ENCODE data around the gene MICOS13. TPM values are rescaled to one million over a fixed set of nuclear protein-coding genes. Genes with fewer than 3 reads are reported as not detected.

The MICOS13 gene
- total and polyA plus RNA-seq, 2 experiments from 2014 or later, result 15.5 to 54.6 TPM

GRCh38 chr19:5673752-5674151, 6.6 kb downstream of the MICOS13 start:
- Histone ChIP-seq H3K36me3 (ENCODE audit: insufficient read depth) (peaks cover 8% of the 10 kb centered on the region; the same call in 1 of the 2 replicates), H3K4me3 (no peak overlapping the region), H2AFZ (no peak overlapping the region), H3K27ac (ENCODE audit: low read depth) (no peak overlapping the region), H3K9me2 (ENCODE audit: insufficient read depth) (no peaks in the 10 kb centered on the region), H4K20me1 (replicated peaks; ENCODE audit: insufficient read depth) (peaks cover 3% of the 10 kb centered on the region), H3F3A (replicated peaks; ENCODE audit: low read depth) (0 out of 2 replicates have a peak, but pooled peaks cover 3% of the 10 kb centered on the region), H3K4me1 (ENCODE audit: insufficient read depth) (no peaks in the 10 kb centered on the region), H3K27me3 (ENCODE audit: insufficient read depth) (no peaks in the 10 kb centered on the region), H3K79me2 (replicated peaks; ENCODE audit: insufficient read depth) (no peaks in the 10 kb centered on the region), H3K4me2 (no peak overlapping the region)
- H3K4me1 Mint-ChIP-seq, result peaks cover 4% of the 10 kb centered on the region; the same call in 2 of the 3 replicates
- H3K36me3 Mint-ChIP-seq (ENCODE audit: low read depth), result peaks cover 32% of the 10 kb centered on the region
- DNase-seq (ENCODE audit: low spot score) (no peak), ATAC-seq (no peak)
- no peak for TF ChIP-seq STAT1 (IDR thresholded peaks at IDR 0.05; ENCODE audit: unreplicated experiment)
- no peak for TF ChIP-seq EZH2 (IDR thresholded peaks at IDR 0.05; ENCODE audit: low read depth, unreplicated experiment)
- H3K27ac Mint-ChIP-seq, result no peak overlapping the region
- H3K27me3 Mint-ChIP-seq (ENCODE audit: insufficient read depth, low read depth, poor library complexity), result peaks cover 17% of the 10 kb centered on the region
- H3K4me3 Mint-ChIP-seq, result no peak overlapping the region
- H3K9me3 Mint-ChIP-seq, result no peaks in the 10 kb centered on the region

GRCh38 chr19:5672708-5673459, 7.4 kb downstream of the MICOS13 start:
- peaks cover 16% of the 10 kb centered on the region for H3K27me3 Mint-ChIP-seq (ENCODE audit: insufficient read depth, low read depth, poor library complexity)
- H3K4me1 Mint-ChIP-seq, result peaks cover 5% of the 10 kb centered on the region
- H3K4me1 ChIP-seq (ENCODE audit: insufficient read depth), result no peaks in the 10 kb centered on the region
- no peak for ATAC-seq
- H4K20me1 ChIP-seq (replicated peaks; ENCODE audit: insufficient read depth), result peaks cover 3% of the 10 kb centered on the region
- peaks cover 10% of the 10 kb centered on the region; the same call in 1 of the 2 replicates for H3K36me3 ChIP-seq (ENCODE audit: insufficient read depth)
- H3K4me3 Mint-ChIP-seq, result no peak overlapping the region
- H3K36me3 Mint-ChIP-seq (ENCODE audit: low read depth), result peaks cover 36% of the 10 kb centered on the region
- no peak overlapping the region for H3K27ac Mint-ChIP-seq
- H3K4me3 ChIP-seq, result no peak overlapping the region
- no peaks in the 10 kb centered on the region for H3K9me3 Mint-ChIP-seq
- H3K79me2 ChIP-seq (replicated peaks; ENCODE audit: insufficient read depth), result no peaks in the 10 kb centered on the region
- no peaks in the 10 kb centered on the region for H3K9me2 ChIP-seq (ENCODE audit: insufficient read depth)
- H2AFZ ChIP-seq, result no peak overlapping the region
- no peaks in the 10 kb centered on the region for H3K27me3 ChIP-seq (ENCODE audit: insufficient read depth)
- H3F3A ChIP-seq (replicated peaks; ENCODE audit: low read depth), result 0 out of 2 replicates have a peak, but pooled peaks cover 3% of the 10 kb centered on the region
- no peak overlapping the region for H3K27ac ChIP-seq (ENCODE audit: low read depth)
- DNase-seq (ENCODE audit: low spot score), result no peak
- H3K4me2 ChIP-seq, result no peak overlapping the region
- no peak for TF ChIP-seq CREB1 (CRISPR knock-in tag; IDR thresholded peaks at IDR 0.05; ENCODE audit: low read depth)
- no peak for TF ChIP-seq ZNF331 (CRISPR knock-in tag; IDR thresholded peaks at IDR 0.05; ENCODE audit: low read depth)
- no peak for TF ChIP-seq ETS1 (IDR thresholded peaks at IDR 0.05)
- no peak for TF ChIP-seq NANOG (IDR thresholded peaks at IDR 0.05; ENCODE audit: borderline replicate concordance)
- no peak for TF ChIP-seq REST (IDR thresholded peaks at IDR 0.05; ENCODE audit: unreplicated experiment)
- TF ChIP-seq POLR2AphosphoS5 (IDR thresholded peaks at IDR 0.05; ENCODE audit: low read depth), result no peak
- TF ChIP-seq EZH2phosphoT487 (IDR thresholded peaks at IDR 0.05; ENCODE audit: unreplicated experiment), result no peak
- no peak for TF ChIP-seq CTCF (conservative IDR thresholded peaks at IDR 0.05; ENCODE audit: low read depth in 2 of 2)
- TF ChIP-seq ZNF114 (CRISPR knock-in tag; IDR thresholded peaks at IDR 0.05), result no peak

All from GM23338 (cell line).